BE2C (cell line): Measurements from ENCODE around the gene GGTA1.
"Not testable (repeated sequence)": the region's sequence is repeated elsewhere in the genome, so short reads cannot be mapped to it uniquely, and the experiment has no call there.

Experiments used
- DNase-seq: peaks from one replicate; pipeline ENCODE4 v3.0.0-alpha.2; 2020
- H3K27me3 ChIP-seq: fragments of 250-450 bp; sonication (Bioruptor Pico); 2 replicates; pipeline ENCODE4 v1.5.1; 2020; ENCODE audit warnings: mild to moderate bottlenecking
- H3K36me3 ChIP-seq: fragments of 250-450 bp; sonication (Bioruptor Pico); 2 replicates; pipeline ENCODE4 v1.5.1; 2020; ENCODE audit warnings: mild to moderate bottlenecking
- H3K4me1 ChIP-seq: fragments of 250-450 bp; sonication (Bioruptor Pico); 2 replicates; pipeline ENCODE4 v1.5.1; 2020
- H3K4me3 ChIP-seq: 2 replicates; pipeline ENCODE4 v1.5.1; 2011; ENCODE audit warnings: low read depth, low read length
- H3K9me3 ChIP-seq: fragments of 250-450 bp; sonication (Bioruptor Pico); 2 replicates; pipeline ENCODE4 v1.5.1; 2020
- CTCF ChIP-seq: IDR thresholded peaks from 2 replicates; pipeline ENCODE4 v1.5.1; 2012; ENCODE audit warnings: mild to moderate bottlenecking, low read depth, low read length

GGTA1 gene

GRCh38 chr9:121527371-121527770, 27.7 kb upstream of the GGTA1 start:
- no peak for TF ChIP-seq CTCF
- H3K27me3 ChIP-seq, result peaks cover 4% of the 10 kb centered on the region

GRCh38 chr9:121519688-121520087, 20.0 kb upstream of the GGTA1 start:
- H3K9me3 ChIP-seq, H3K4me1 ChIP-seq, H3K4me3 ChIP-seq, H3K27me3 ChIP-seq, DNase-seq, H3K36me3 ChIP-seq: not testable (repeated sequence)

More at GRCh38 chr9:121527371-121527770, 27.7 kb upstream of the GGTA1 start:
- no peaks in the 10 kb centered on the region for H3K4me1 ChIP-seq
- DNase-seq, result no peak
- no peaks in the 10 kb centered on the region for H3K36me3 ChIP-seq
- no peaks in the 10 kb centered on the region for H3K9me3 ChIP-seq
- no peak overlapping the region for H3K4me3 ChIP-seq

- no peak overlapping the region for H3K4me3 ChIP-seq
- no peaks in the 10 kb centered on the region for H3K9me3 ChIP-seq
- no peaks in the 10 kb centered on the region for H3K36me3 ChIP-seq
- H3K4me1 ChIP-seq, result no peaks in the 10 kb centered on the region
- no peak for TF ChIP-seq CTCF
- no peak for DNase-seq
- peaks cover 3% of the 10 kb centered on the region for H3K27me3 ChIP-seq
These were observed 19.0 kb upstream of the GGTA1 start for GRCh38 chr9:121518634-121519033.

- not testable (repeated sequence) for DNase-seq, H3K4me3 ChIP-seq, H3K9me3 ChIP-seq, H3K4me1 ChIP-seq, H3K27me3 ChIP-seq, H3K36me3 ChIP-seq
These were observed 13.5 kb upstream of the GGTA1 start for GRCh38 chr9:121513166-121513565.

- H3K36me3 ChIP-seq, result no peaks in the 10 kb centered on the region
- no peak overlapping the region for H3K4me3 ChIP-seq
- H3K4me1 ChIP-seq, result 0 out of 2 replicates have a peak, but pooled peaks cover 2% of the 10 kb centered on the region
- no peak for TF ChIP-seq CTCF
- no peaks in the 10 kb centered on the region for H3K9me3 ChIP-seq
- no peaks in the 10 kb centered on the region for H3K27me3 ChIP-seq
- no peak for DNase-seq
These were observed 11.3 kb upstream of the GGTA1 start for GRCh38 chr9:121510766-121511550.

- no peak overlapping the region for H3K4me3 ChIP-seq
- H3K36me3 ChIP-seq, result no peaks in the 10 kb centered on the region
- TF ChIP-seq CTCF, result no peak
- 0 out of 2 replicates have a peak, but pooled peaks cover 2% of the 10 kb centered on the region for H3K4me1 ChIP-seq
- no peaks in the 10 kb centered on the region for H3K27me3 ChIP-seq
- DNase-seq, result no peak
- H3K9me3 ChIP-seq, result no peaks in the 10 kb centered on the region
These were observed 9.5 kb upstream of the GGTA1 start for GRCh38 chr9:121509180-121509579.

- Histone ChIP-seq H3K27me3 (no peaks in the 10 kb centered on the region), H3K36me3 (no peaks in the 10 kb centered on the region), H3K4me3 (no peak overlapping the region), H3K9me3 (no peaks in the 10 kb centered on the region), H3K4me1 (0 out of 2 replicates have a peak, but pooled peaks cover 2% of the 10 kb centered on the region)
- TF ChIP-seq CTCF, result no peak
- no peak for DNase-seq
These were observed 8.8 kb upstream of the GGTA1 start for GRCh38 chr9:121508415-121508814.
